HG02981 (cell line): ENCODE data around the gene BEX4.
"Not testable (repeated sequence)": the region's sequence is repeated elsewhere in the genome, so short reads cannot be mapped to it uniquely, and the experiment has no call there.

Experiments used
- ATAC-seq: cut with Tn5 transposase; IDR thresholded peaks from one replicate; pipeline ENCODE4 v1.9.1; 2021; ENCODE audit warnings: mild to moderate bottlenecking, moderate library complexity; ENCODE audit not compliant: unreplicated experiment

The BEX4 gene

DNA sequence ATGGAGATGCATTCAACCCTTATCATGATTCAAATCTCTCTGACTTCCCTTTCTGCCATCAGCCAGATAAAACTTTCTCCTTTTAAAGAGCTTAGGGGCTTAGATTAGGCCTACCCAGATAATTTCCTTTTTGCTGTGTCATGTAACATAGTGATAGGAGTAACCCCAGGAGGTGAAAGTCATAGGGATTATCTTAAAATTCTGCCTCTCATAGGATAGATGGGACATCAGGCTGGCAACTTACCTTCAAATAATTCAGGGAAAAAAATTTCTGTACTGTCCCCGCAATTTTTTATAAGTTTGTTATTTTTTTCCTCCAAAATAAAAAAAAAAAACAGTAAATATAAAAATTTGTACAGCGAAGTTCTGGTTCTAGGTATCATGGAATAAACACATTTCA is 20.7 kb downstream of the BEX4 start:
- ATAC-seq = not testable (repeated sequence)

DNA sequence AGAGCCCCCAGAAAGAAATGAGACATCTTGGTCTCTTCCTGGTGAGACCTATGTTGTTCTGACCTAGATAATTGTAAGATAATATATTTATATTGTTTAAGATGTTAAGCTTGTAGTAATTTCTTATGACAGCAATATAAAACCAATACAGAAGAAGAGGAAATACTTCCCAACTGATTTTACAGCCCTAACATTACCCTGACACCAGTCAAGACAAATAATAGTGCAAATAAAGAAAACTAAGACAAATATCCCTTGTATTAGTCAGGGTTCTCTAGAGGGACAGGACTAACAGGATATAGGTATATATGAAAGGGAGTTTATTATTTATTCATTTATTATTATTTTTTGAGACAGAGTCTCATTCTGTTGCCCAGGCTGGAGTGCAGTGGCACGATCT is 21.4 kb downstream of the BEX4 start:
- ATAC-seq = no peak

DNA sequence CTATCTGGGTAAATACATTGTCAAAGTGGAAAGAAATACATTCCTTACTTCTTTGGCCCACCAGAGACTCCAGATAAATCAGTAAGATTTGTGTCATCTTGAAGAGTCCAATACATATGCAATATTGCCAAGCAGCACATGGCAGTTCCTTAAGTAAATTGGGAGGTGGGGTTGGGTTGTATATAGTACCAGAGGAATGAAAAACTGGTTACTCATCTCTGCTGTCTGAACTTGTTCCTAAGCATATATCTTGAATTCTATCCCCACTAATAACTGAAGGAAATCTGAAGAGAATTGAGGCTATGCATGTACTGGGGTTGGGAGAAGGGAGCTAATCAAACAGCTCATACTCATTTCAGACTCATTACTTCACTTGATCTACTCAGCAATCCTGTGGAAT is 25.2 kb downstream of the BEX4 start:
- ATAC-seq = no peak

DNA sequence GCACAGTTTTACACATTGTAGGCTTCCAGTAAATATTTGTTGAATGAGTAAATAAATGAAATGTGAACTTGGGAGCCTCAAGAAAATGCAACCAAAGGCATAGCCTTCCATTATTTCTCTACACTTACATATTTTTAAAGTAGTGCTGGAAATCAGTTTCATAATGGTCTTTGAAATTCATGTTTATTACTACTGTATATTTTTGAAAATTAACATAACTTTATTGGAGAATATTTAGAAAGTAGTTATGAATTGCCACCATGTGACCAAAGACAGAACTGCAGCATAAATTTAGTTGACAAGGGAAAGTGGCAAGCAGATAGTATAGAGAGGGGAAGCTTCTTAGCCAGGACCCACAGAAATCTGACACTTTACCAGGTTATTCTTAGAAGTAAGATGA is 33.6 kb downstream of the BEX4 start:
- peak; percentile 54 for ATAC-seq

DNA sequence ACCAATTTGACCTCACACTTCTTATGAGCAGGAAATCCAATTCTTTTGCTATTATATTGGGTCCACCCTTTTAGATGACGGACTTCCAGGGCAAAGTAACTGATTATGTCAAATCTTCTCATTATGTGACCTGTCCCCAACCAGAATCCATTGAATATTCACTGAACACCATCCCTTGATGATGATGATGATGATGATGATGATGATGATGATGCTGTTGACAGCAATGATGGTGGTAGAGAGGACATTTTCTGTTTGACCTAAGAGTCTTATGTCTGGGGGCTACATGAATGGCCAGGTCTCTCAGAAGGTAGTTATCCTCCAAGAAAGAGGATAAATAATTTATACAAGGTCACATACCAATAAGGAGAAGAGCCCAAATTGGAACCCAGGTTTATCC is 34.9 kb downstream of the BEX4 start:
- ATAC-seq = no peak

DNA sequence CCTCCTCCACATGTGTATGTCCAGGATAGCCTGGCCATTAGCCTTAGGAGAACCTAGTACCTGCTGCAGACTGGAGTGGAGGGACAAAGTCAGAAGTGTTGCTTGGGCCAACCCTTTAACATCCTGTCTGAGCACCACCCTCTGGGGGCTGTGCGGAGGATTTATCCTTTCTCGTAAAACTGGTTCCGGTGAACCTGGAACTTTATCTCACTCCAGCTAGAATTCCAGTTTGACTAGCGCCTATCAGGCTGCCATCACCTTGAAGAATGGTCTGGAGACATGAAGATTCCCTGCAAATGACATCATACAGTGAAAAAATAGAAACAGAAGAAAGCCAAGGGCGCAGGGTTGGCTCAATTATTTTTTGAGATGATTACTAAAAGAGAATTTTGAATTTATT is 36.1 kb downstream of the BEX4 start:
- ATAC-seq = no peak

DNA sequence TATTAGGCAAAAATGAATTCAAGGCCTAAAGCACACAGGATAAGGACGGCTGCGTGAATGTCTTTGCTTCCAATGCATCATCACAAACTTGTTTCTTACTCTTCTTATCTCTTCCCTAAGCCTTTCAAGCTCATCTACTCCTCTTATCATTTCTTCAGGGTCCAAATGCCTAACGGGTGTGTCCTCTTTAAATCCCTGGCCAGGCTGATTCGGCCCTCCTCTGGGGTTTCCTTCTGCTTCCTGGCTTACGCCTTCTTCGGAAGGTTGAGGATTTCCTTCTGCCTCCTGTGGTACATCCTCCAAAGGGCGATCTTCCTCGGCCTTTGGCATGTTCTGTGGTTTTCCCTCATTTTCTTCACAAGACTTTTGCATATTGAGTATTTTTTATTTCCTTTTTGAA is 38.7 kb downstream of the BEX4 start:
- ATAC-seq = no peak

DNA sequence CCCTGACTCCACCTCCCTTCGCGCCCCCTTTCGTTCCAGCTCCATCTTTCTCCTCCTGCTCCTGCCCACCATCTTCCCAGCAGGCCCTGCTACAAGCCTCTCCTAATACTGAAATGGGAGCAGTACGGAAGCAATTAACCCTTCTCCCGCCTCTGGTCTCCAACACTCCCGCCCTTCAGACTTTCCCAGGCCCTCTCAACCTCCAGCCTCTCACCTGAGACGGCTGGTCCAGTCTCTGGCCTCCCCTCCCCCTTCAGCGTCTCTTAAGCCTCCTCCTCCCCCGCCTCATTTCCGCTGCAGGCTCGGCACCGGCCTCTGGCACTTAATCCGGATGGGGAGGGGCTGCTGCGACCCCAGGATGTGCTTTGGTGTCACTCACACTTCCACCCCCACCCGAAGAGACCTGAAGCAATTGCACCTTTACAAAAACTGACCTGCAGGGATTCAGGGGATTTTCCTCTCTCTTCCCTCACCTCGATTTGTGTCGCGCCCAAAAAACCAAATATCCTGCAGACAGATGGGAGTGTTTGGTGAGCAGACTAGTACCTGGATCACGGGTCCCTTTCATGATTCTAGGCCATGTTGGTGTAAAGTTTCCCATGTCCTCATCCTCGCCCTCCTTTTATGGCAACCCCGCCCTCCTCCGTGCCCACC is 39.4 kb downstream of the BEX4 start:
- ATAC-seq = peak; percentile 54

DNA sequence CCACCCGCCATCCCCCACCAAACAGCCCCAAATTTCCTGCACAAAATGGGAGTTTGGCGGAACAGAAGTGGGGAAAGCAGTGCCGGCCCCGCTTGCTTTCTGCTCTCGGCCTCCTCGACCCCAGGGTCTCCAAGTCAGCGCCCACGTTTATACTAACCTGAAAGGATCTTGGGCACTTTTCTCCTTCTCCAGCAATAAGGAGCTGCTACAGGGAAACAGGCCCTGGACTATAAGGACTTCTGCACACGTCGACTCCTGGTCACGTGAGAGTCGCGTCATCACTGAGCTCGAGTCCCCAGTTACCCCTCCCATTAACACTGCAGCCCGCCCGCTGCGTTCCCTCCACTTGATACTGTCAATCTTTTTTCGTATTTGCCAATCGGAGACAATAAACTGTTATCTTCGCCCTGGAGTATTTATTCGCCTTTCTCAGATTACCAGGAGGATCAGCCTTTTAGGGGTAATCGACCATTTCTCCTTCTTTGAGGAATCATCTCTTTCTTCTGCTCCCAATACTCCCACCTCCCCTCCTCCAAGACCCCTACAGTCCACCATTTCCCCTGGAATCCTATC is 40.1 kb downstream of the BEX4 start, which contains the start of gene TCEAL8:
Gene TCEAL8, minus strand, starts transcription at position 235 of the 573 bp plus-strand sequence. CDS start 1,176 bp downstream, outside the sequence.
- peak; percentile 97 for ATAC-seq

DNA sequence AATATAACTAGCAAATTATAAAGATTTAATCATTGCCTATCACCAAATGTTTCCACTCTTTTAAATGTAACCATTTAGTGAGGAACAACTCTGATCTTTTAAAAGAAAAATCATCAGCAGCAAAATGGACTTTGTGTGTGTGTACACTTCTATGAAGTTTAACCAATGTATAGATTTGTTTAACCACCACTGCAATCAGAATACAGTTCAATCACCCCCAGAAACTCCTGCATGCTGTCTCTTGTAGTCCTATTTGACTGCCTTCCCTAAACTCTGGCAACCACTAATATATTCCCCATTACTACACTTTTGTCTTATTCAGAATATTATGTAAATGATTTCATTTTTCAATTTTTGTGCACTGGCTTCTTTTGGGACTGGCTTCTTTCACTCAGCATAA is 41.7 kb downstream of the BEX4 start:
- no peak for ATAC-seq

DNA sequence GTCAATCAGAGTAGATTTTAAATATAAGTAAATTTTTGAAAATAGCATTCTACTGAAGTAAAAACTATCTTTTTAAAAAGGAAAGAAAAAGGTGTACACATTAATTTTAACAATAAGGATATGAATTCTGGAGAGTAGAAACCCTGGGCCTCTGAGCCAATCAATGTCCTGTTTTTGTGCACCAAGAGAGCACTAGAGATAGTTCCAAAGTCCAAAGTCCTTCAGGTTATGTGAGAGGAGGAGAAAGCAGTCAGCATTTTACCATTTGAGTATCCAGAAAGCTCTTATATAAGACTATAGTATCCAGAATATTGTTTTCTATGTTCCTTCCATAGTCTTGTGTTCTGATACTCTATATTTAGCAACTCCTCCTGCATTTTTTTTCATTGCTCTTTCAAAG is 43.4 kb downstream of the BEX4 start:
- no peak for ATAC-seq
